Esophagus squamous epithelium (tissue), 5 donors: ENCODE data around the gene SRSF5. TPM values are rescaled to one million over a fixed set of nuclear protein-coding genes. Genes with fewer than 3 reads are reported as not detected.

Experiments
- DNase-seq: peaks from one replicate; lab custom pipeline; 2025; lab: John Stamatoyannopoulos, UW
- H3K27ac ChIP-seq, 4 donors: fragments of 200-600 bp; sonication (generic); one replicate each; pipeline ENCODE4 v1.5.1; 2016 to 2019; ENCODE audit warnings: mild to moderate bottlenecking in 1 of 4
- H3K27me3 ChIP-seq, 4 donors: fragments of 200-600 bp; sonication (generic); 1 replicate in 3 of 4; 2 replicates in 1 of 4; pipeline versions ENCODE4 v1.5.1 to v1.6.0; 2017 to 2021; ENCODE audit warnings: antibody characterized with exemption in 1 of 4
- H3K36me3 ChIP-seq, 3 donors: fragments of 200-600 bp; sonication (generic); one replicate each; pipeline ENCODE4 v1.5.1; 2016 to 2019
- H3K4me1 ChIP-seq, 3 donors: fragments of 200-600 bp; sonication (generic); one replicate each; pipeline ENCODE4 v1.5.1; 2017 to 2019
- H3K4me3 ChIP-seq, 4 donors: fragments of 200-600 bp; sonication (generic); 1 replicate in 3 of 4; 2 replicates in 1 of 4; pipeline ENCODE4 v1.5.1; 2016 to 2019; ENCODE audit warnings: mild to moderate bottlenecking in 2 of 4, moderate library complexity in 1 of 4
- H3K9me3 ChIP-seq, 3 donors: fragments of 200-600 bp; sonication (generic); one replicate each; pipeline ENCODE4 v1.5.1; 2016 to 2019
- CTCF ChIP-seq, 6 experiments: fragments of 450-650 bp in 4 of 6; fragments of 200-600 bp in 2 of 6; sonication (generic) in 2 of 6; IDR thresholded peaks; one replicate each; pipeline ENCODE4 v1.5.1; 2016 to 2019; ENCODE audit warnings: antibody characterized with exemption in 6 of 6, mild to moderate bottlenecking in 4 of 6, moderate library complexity in 4 of 6
- POLR2A ChIP-seq, 4 donors: fragments of 450-650 bp; IDR thresholded peaks; one replicate each; pipeline ENCODE4 v1.6.1; 2017; ENCODE audit warnings: antibody characterized with exemption in 4 of 4, mild to moderate bottlenecking in 4 of 4, moderate library complexity in 3 of 4
- WGBS, 2 donors: methylation state at CpG; one replicate each; pipeline ENCODE4 v1.1.5; 2018; 5-methylcytosine and 5-hydroxymethylcytosine counted together
- intact Hi-C: fragments of 100-400 bp; cut with DNase I; formaldehyde crosslinking; loops from one replicate; pipeline ENCODE4 v1.15.0; 2022
- total RNA-seq, 4 donors: library from RNA; depleted of rRNA; stranded (reverse); fragments of >200 nt; gene quantifications; one replicate each; pipeline ENCODE4 v1.1.0, GENCODE V29; 2016
- donor health status: DM: yes; HTN: yes; CAD: no.

SRSF5 gene
- total RNA-seq, 4 donors from 2014 or later = 94.3 to 382 (median 173) TPM

GRCh38 chr14:69794791-69795190 lies 27.8 kb downstream of the SRSF5 start:
- H3K9me3 ChIP-seq = no peaks in the 10 kb centered on the region
- H3K4me1 ChIP-seq = peaks cover 0 to 9% (median 3%) of the 10 kb centered on the region in 3 donors
- no peaks in the 10 kb centered on the region for H3K27me3 ChIP-seq
- WGBS, 2 donors = 77 to 90% methylated on average over 3 of the region's 3 CpGs
- no peak for DNase-seq
- no peaks in the 10 kb centered on the region for H3K36me3 ChIP-seq
- intact Hi-C loops = no loop called here
- H3K27ac ChIP-seq = no peak overlapping the region
- no peak for TF ChIP-seq POLR2A (IDR thresholded peaks at IDR 0.05)
- no peak for TF ChIP-seq CTCF (IDR thresholded peaks at IDR 0.05)
- H3K4me3 ChIP-seq = no peak overlapping the region

GRCh38 chr14:69795691-69796090 lies 28.7 kb downstream of the SRSF5 start:
- no peak overlapping the region for H3K4me3 ChIP-seq
- no peaks in the 10 kb centered on the region for H3K9me3 ChIP-seq
- no peak overlapping the region for H3K27ac ChIP-seq
- TF ChIP-seq POLR2A (IDR thresholded peaks at IDR 0.05) (no peak), CTCF (IDR thresholded peaks at IDR 0.05) (no peak)
- no peaks in the 10 kb centered on the region for H3K27me3 ChIP-seq
- no peaks in the 10 kb centered on the region for H3K36me3 ChIP-seq
- intact Hi-C loops = no loop called here
- DNase-seq = no peak
- 17 to 72% methylated on average over 1 to 3 of the region's 4 CpGs for WGBS, 2 donors
- peaks cover 0 to 9% (median 3%) of the 10 kb centered on the region in 3 donors for H3K4me1 ChIP-seq

GRCh38 chr14:69796797-69797500 lies 30.0 kb downstream of the SRSF5 start, which contains the start of gene SLC10A1:
Gene SLC10A1 (minus strand): TSS chr14:69797241. CDS start chr14:69797155, 86 bp downstream.
- Histone ChIP-seq H3K4me1 (peaks cover 0 to 9% (median 3%) of the 10 kb centered on the region in 3 donors), H3K27ac (peak within 1 kb of the TSS in 1 of 4 donors; percentile 14), H3K27me3 (peaks cover 0 to 2% (median 0%) of the 10 kb centered on the region in 4 donors), H3K4me3 (no peak within 1 kb of the TSS), H3K9me3 (no peaks in the 10 kb centered on the region), H3K36me3 (no peaks in the 10 kb centered on the region)
- 81 to 88% methylated on average over 2 to 10 of the region's 11 CpGs for WGBS, 2 donors
- DNase-seq = no peak
- intact Hi-C loops = no loop called here
- TF ChIP-seq CTCF (IDR thresholded peaks at IDR 0.05) (no peak), POLR2A (IDR thresholded peaks at IDR 0.05) (no peak)

GRCh38 chr14:69797573-69798338 lies 30.8 kb downstream of the SRSF5 start:
- intact Hi-C loops = no loop called here
- DNase-seq = no peak
- 58 to 100% methylated on average over 1 to 5 of the region's 5 CpGs for whole genome bisulfite sequencing, 2 donors
- Histone ChIP-seq H3K4me1 (peaks cover 0 to 9% (median 3%) of the 10 kb centered on the region in 3 donors), H3K36me3 (no peaks in the 10 kb centered on the region), H3K9me3 (no peaks in the 10 kb centered on the region), H3K27ac (peak overlapping the region in 1 of 4 donors; percentile 14), H3K27me3 (peaks cover 0 to 10% (median 0%) of the 10 kb centered on the region in 4 donors), H3K4me3 (no peak overlapping the region)
- TF ChIP-seq CTCF (IDR thresholded peaks at IDR 0.05) (no peak), POLR2A (IDR thresholded peaks at IDR 0.05) (no peak)

GRCh38 chr14:69798339-69798735 lies 31.4 kb downstream of the SRSF5 start:
- Histone ChIP-seq H3K36me3 (no peaks in the 10 kb centered on the region), H3K27me3 (peaks cover 0 to 10% (median 0%) of the 10 kb centered on the region in 4 donors), H3K27ac (no peak overlapping the region), H3K9me3 (no peaks in the 10 kb centered on the region), H3K4me1 (peaks cover 0 to 9% (median 3%) of the 10 kb centered on the region in 3 donors), H3K4me3 (no peak overlapping the region)
- intact Hi-C loops = no loop called here
- no peak for DNase-seq
- WGBS, 2 donors = 96 to 97% methylated on average over 4 of the region's 4 CpGs
- no peak for TF ChIP-seq CTCF (IDR thresholded peaks at IDR 0.05)
- TF ChIP-seq POLR2A (IDR thresholded peaks at IDR 0.05) = no peak
